Gastrocnemius medialis (tissue), 4 donors: Measurements from ENCODE around the gene NR2F1. TPM values are rescaled to one million over a fixed set of nuclear protein-coding genes. Genes with fewer than 3 reads are reported as not detected.

ENCODE experiments used
- ATAC-seq, 2 donors: fragments of 150-250 bp; one replicate each; pipeline ENCODE4 v1.9.1; 2016
- DNase-seq, 2 donors: peaks; one replicate each; pipeline ENCODE4 v3.0.0-alpha.2; 2019
- H3K27ac ChIP-seq, 4 donors: fragments of 200-600 bp; sonication (generic); 1 replicate in 1 of 4; 2 replicates in 3 of 4; pipeline ENCODE4 v1.5.1; 2016 to 2018; ENCODE audit warnings: mild to moderate bottlenecking in 2 of 4, moderate library complexity in 1 of 4
- H3K27me3 ChIP-seq, 3 donors: fragments of 200-600 bp; sonication (generic) in 2 of 3; 1 replicate in 1 of 3; 2 replicates in 2 of 3; pipeline versions ENCODE4 v1.5.1 to v1.6.0; 2016 to 2019; ENCODE audit warnings: mild to moderate bottlenecking in 1 of 3, moderate library complexity in 1 of 3
- H3K36me3 ChIP-seq, 2 donors: fragments of 200-600 bp; sonication (generic) in 1 of 2; one replicate each; pipeline ENCODE4 v1.5.1; 2017 to 2018
- H3K4me1 ChIP-seq, 2 donors: fragments of 200-600 bp; sonication (generic) in 1 of 2; one replicate each; pipeline ENCODE4 v1.5.1; 2016 to 2017; ENCODE audit warnings: mild to moderate bottlenecking in 2 of 2
- H3K4me3 ChIP-seq, 4 donors: fragments of 200-600 bp; sonication (generic) in 3 of 4; 1 replicate in 1 of 4; 2 replicates in 3 of 4; pipeline ENCODE4 v1.5.1; 2016 to 2019; ENCODE audit warnings: mild to moderate bottlenecking in 2 of 4
- H3K9me3 ChIP-seq, 3 donors: fragments of 200-600 bp; sonication (generic) in 2 of 3; 1 replicate in 1 of 3; 2 replicates in 2 of 3; pipeline ENCODE4 v1.5.1; 2016 to 2019
- POLR2A ChIP-seq, 2 donors: fragments of 450-650 bp; IDR thresholded peaks; one replicate each; pipeline ENCODE4 v1.6.1; 2017; ENCODE audit warnings: antibody characterized with exemption in 2 of 2, mild to moderate bottlenecking in 2 of 2, moderate library complexity in 2 of 2
- in situ Hi-C, 4 donors: fragments of 200-750 bp; cut with MboI; loops; one replicate each; pipeline versions ENCODE4 v1.15.0 to v1.8.0; 2017; ENCODE audit warnings: low sequenced_read_pairs in 4 of 4
- intact Hi-C: fragments of 100-400 bp; cut with DNase I; formaldehyde crosslinking; loops from one replicate; pipeline ENCODE4 v1.15.1; 2023; ENCODE audit warnings: low total_unique reads
- total RNA-seq, 4 donors: library from RNA; depleted of rRNA; stranded (reverse); fragments of >200 nt; gene quantifications; one replicate each; pipeline versions ENCODE4 v1.1.0 to v1.2.3, GENCODE V29; 2016
- TF ChIP-seq, protein P1 (sequence below), 5 experiments: fragments of 450-650 bp in 3 of 5; fragments of 200-600 bp in 2 of 5; sonication (generic) in 2 of 5; IDR thresholded peaks in 4 of 5; conservative IDR thresholded peaks in 1 of 5; 1 replicate in 4 of 5; 2 replicates in 1 of 5; pipeline ENCODE4 v1.5.1; 2016 to 2019; ENCODE audit warnings: antibody characterized with exemption in 5 of 5, mild to moderate bottlenecking in 3 of 5, moderate library complexity in 3 of 5

Gene NR2F1
- total RNA-seq, 4 donors from 2014 or later: 0.36 to 0.55 TPM; not detected in 2

DNA sequence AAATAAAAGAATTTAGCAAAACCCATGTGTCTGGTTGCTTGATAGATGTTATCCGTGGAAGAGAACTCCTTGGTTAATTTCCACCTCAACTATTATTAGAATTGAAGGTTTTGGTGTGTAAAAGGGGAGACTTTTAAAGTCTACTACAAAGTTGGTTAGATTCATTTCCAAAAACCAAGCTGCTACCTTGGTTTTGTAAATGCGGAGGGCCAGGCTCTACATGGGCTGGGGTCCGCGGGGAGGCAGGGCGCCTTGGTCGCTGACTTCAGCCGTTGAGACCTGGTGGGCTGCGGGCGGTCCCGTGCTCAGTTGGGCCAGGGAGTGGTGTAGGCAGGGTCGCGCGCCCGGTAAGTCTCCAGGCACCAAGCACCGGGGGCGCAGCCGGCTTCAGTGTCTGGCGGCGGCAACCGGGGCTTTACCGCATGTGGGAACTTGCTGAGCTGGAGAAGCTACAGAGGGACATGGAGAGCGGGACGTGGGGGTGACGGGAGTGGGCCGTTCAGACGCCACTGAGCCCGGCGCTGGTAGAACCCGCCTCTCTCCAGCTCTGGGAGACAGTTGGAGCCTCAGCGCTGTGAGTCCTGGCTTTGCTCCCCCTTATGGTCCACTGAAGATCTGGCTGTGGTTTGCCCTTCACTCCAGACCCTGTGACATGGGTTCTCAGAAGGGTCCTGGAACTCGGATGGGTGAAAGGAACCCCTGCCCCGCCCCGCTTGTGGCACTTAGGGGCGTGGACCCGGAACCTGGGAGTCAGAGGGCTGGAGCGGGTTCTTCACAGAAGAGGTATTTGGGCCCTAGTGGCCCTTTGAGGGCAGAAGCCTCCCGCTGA, 11.8 kb downstream of the NR2F1 start:
- no peaks in the 10 kb centered on the region for H3K4me1 ChIP-seq
- ATAC-seq: no peak
- no peak for DNase-seq
- TF ChIP-seq, protein P1, sequence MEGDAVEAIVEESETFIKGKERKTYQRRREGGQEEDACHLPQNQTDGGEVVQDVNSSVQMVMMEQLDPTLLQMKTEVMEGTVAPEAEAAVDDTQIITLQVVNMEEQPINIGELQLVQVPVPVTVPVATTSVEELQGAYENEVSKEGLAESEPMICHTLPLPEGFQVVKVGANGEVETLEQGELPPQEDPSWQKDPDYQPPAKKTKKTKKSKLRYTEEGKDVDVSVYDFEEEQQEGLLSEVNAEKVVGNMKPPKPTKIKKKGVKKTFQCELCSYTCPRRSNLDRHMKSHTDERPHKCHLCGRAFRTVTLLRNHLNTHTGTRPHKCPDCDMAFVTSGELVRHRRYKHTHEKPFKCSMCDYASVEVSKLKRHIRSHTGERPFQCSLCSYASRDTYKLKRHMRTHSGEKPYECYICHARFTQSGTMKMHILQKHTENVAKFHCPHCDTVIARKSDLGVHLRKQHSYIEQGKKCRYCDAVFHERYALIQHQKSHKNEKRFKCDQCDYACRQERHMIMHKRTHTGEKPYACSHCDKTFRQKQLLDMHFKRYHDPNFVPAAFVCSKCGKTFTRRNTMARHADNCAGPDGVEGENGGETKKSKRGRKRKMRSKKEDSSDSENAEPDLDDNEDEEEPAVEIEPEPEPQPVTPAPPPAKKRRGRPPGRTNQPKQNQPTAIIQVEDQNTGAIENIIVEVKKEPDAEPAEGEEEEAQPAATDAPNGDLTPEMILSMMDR (IDR thresholded peaks at IDR 0.05 in 4 of 5, conservative IDR thresholded peaks at IDR 0.05 in 1 of 5): no peak
- H3K9me3 ChIP-seq: no peaks in the 10 kb centered on the region
- in situ Hi-C loops: loop anchor here in 1 of 4 donors (25.0 kb wide), 2 partner anchors 192 to 317 kb away; no protein-coding TSS in a partner anchor
- H3K4me3 ChIP-seq: no peak overlapping the region
- H3K27me3 ChIP-seq: peaks cover 70 to 81% (median 72%) of the 10 kb centered on the region in 3 donors
- no peak overlapping the region for H3K27ac ChIP-seq
- intact Hi-C loops: no loop called here
- H3K36me3 ChIP-seq: no peaks in the 10 kb centered on the region

DNA sequence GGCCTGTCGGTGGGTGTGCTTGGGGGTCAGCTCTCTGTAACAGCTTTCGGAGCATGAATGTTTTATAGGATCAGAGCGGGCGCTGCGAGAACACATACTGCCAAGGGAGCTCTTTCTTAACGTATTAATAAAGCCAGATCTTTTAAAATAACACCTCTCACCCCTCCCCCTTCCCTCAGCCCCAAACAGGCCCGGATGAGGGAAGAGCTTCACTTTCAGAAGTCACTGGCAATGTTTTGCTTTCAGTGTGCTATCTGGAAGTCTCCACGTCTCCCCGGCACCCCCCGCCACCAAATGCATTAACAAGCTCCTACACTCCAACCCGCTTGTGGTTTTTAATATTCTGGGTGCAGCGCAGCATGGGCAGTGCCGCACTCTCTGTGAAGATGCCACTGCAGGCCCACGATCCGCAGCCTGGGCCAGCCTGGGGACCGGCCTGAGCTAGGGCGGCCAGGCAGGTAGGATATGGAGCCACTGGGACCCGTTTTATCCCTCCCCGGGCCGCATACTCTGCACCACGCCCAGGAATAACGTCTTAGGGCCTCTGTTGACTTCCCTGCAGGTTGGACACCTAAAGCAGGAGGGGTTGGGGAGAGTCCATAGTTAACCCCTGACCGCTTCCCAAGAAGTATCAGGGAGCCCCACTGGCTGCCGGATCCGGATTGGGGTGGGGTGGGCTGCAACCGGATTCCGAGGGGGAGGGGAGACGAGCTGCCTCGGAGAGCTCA, 12.6 kb downstream of the NR2F1 start:
- in situ Hi-C loops: loop anchor here in 1 of 4 donors (25.0 kb wide), 2 partner anchors 192 to 317 kb away; no protein-coding TSS in a partner anchor

DNA sequence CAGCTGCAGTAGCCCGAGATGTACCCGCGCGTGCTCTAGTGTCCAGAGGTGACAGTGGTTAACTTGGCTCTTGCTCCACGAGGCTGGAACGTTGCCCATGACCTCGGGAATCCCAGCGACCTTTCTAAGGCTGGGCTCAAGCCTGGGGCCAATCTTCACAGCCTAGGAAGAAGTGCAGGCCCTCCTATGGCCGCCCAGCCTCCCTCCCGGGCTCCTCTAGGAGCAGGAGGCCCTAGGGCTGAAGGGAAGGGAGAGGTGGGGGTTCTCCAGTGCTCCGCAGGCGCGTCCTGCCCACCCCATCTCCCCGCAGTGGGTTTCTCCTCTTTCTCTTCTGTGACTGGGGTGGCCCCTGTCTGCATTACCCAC, 13.3 kb downstream of the NR2F1 start:
- H3K36me3 ChIP-seq: no peaks in the 10 kb centered on the region

More for the DNA sequence above, 12.6 kb downstream of the NR2F1 start:
- no peak overlapping the region for H3K4me3 ChIP-seq
- H3K36me3 ChIP-seq: no peaks in the 10 kb centered on the region
- H3K9me3 ChIP-seq: no peaks in the 10 kb centered on the region
- no peak overlapping the region for H3K27ac ChIP-seq
- intact Hi-C loops: no loop called here
- H3K27me3 ChIP-seq: peaks cover 78 to 89% (median 80%) of the 10 kb centered on the region in 3 donors
- no peak for DNase-seq
- H3K4me1 ChIP-seq: no peaks in the 10 kb centered on the region
- TF ChIP-seq, protein P1 (IDR thresholded peaks at IDR 0.05 in 4 of 5, conservative IDR thresholded peaks at IDR 0.05 in 1 of 5): no peak
- TF ChIP-seq POLR2A (IDR thresholded peaks at IDR 0.05): no peak
- no peak for ATAC-seq

DNA sequence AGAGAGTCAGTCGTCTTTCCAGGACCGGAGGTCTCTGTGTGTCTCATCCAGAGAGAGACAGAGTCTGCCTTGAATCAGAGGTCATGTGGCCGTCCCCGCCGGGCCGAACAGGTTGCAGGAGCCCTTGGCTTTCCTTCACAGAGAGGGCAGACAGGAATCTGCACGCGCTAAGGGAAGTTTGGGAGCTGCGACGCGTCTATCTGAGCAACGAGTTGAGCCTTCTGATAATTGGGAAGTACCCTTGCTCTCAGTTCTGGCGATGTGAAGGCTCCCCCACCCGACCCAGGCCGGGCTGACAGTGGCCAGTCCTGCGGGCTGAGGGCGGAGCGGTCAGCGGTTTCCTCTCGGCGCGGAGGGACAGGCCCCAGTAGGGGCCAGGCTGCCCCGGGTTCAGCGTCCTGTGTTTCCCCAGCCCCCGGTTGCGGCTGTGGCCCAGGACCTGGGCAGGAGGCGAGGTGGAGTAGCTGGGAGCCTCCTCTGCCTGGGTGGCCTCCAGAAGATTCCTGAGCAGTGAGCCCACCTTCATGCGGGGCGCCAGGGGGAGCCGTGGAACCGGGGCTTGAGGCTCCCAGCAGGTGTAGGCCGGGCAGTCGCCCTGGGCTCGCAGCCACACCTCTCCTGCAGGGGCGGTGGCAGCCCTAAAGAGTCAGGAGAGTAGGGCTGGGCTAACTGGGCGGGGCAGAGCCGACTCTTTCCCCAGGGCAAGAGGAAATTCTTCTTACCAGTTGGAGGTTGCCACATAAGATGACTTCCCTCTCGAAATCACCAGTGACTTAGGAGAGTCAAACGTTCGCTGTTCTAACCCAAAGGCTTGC, 13.9 kb downstream of the NR2F1 start:
- H3K4me1 ChIP-seq: no peaks in the 10 kb centered on the region
- TF ChIP-seq, protein P1 (IDR thresholded peaks at IDR 0.05 in 4 of 5, conservative IDR thresholded peaks at IDR 0.05 in 1 of 5): no peak
- TF ChIP-seq POLR2A (IDR thresholded peaks at IDR 0.05): no peak
- no peak for DNase-seq
- no peak overlapping the region for H3K4me3 ChIP-seq
- no peak for ATAC-seq
- no peak overlapping the region for H3K27ac ChIP-seq
- in situ Hi-C loops (loop anchor here in 1 of 4 donors (25.0 kb wide), 2 partner anchors 190 to 315 kb away; no protein-coding TSS in a partner anchor), intact Hi-C loops (no loop called here)
- no peaks in the 10 kb centered on the region for H3K36me3 ChIP-seq
- H3K27me3 ChIP-seq: peaks cover 91 to 94% (median 93%) of the 10 kb centered on the region in 3 donors
- no peaks in the 10 kb centered on the region for H3K9me3 ChIP-seq

More for the DNA sequence above, 13.3 kb downstream of the NR2F1 start:
- intact Hi-C loops (no loop called here), in situ Hi-C loops (loop anchor here in 1 of 4 donors (25.0 kb wide), 2 partner anchors 191 to 316 kb away; no protein-coding TSS in a partner anchor)
- no peaks in the 10 kb centered on the region for H3K4me1 ChIP-seq
- no peaks in the 10 kb centered on the region for H3K9me3 ChIP-seq
- peaks cover 85 to 94% (median 87%) of the 10 kb centered on the region in 3 donors for H3K27me3 ChIP-seq
- no peak overlapping the region for H3K27ac ChIP-seq
- TF ChIP-seq, protein P1 (IDR thresholded peaks at IDR 0.05 in 4 of 5, conservative IDR thresholded peaks at IDR 0.05 in 1 of 5): no peak
- no peak for TF ChIP-seq POLR2A (IDR thresholded peaks at IDR 0.05)
- DNase-seq: no peak
- ATAC-seq: no peak
- H3K4me3 ChIP-seq: no peak overlapping the region
